NB4 (cell line): ENCODE measurements around the gene TMEM82.

Source experiments
- POLR2A ChIP-seq: IDR thresholded peaks from 2 replicates; pipeline ENCODE4 v1.6.1; 2011; ENCODE audit warnings: mild to moderate bottlenecking; ENCODE audit not compliant: insufficient read length; ENCODE audit errors: extremely low read depth
- TF ChIP-seq, protein P1 (sequence below): IDR thresholded peaks from one replicate; pipeline ENCODE4 v1.5.1; 2012; ENCODE audit warnings: low read depth, low read length

DNA sequence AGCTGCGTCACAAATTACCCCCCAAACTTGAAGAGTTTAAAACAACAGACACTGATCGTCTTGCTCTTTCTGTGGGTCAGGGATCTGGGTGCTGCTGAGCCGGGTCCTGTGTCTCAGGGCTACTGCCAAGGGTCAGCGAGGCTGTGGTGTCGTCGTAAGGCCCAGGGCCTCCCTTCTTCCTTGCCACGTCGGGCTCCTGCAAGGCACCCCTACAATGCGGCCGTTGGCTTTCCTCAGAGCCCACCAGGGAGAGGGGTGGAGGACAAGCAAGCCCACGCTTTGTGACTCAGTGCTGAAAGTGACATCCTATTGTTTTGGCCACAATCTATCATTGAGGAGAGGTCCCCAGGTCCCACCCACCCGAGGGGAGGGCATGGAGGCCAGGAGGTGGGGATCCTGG lies 8.6 kb downstream of the TMEM82 start:
- TF ChIP-seq, protein P1, sequence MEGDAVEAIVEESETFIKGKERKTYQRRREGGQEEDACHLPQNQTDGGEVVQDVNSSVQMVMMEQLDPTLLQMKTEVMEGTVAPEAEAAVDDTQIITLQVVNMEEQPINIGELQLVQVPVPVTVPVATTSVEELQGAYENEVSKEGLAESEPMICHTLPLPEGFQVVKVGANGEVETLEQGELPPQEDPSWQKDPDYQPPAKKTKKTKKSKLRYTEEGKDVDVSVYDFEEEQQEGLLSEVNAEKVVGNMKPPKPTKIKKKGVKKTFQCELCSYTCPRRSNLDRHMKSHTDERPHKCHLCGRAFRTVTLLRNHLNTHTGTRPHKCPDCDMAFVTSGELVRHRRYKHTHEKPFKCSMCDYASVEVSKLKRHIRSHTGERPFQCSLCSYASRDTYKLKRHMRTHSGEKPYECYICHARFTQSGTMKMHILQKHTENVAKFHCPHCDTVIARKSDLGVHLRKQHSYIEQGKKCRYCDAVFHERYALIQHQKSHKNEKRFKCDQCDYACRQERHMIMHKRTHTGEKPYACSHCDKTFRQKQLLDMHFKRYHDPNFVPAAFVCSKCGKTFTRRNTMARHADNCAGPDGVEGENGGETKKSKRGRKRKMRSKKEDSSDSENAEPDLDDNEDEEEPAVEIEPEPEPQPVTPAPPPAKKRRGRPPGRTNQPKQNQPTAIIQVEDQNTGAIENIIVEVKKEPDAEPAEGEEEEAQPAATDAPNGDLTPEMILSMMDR = no peak
- no peak for TF ChIP-seq POLR2A
